Measurements from ENCODE around the gene ANKRD23.

DNA sequence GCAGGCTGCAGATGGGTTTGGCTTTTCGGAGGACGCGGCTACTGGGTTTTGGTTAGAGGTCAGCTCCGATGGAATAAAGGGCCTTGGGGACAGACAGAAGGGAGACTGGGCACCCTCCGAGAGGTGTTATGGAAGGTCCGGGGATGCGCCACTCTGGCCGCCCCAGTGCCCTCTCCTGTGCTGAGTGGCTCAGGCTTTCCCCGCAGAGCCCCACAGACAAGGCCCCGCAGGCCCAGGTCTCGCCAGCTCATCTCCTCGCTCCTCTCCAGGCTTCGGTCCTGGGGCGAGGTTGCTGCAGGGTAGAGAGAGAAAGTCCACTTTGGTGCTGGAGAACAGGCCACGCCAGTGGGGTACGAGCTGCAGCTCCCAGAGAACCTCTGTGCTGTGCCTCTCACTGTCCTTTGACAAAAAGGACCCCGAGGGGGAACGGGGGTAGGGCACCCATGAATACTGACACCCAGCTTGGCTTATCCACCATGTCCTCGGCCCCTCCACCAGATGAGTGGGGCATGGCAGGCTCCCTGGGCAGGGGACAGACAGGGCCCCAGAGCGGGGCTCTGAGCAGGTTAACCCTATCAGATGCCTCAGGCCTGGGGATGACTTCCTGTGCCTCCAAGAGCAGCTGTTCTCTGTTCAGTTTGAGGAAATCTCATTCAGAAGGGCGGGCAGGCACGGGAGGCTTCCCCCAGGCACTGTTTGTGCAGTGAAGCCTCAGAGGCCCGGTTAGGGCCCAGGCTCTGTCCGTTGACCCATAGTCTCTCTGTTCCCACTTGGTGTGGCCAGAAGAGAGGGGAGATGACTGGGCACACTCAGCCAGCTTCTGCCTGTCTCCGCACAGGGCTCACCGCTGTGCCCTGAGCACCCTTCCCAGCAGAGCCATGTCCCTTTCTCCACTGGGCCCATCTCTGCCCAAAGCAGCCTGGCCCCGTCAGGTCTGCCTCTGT lies 43.5 kb downstream of the ANKRD23 start:
- TF ChIP-seq, protein P1, sequence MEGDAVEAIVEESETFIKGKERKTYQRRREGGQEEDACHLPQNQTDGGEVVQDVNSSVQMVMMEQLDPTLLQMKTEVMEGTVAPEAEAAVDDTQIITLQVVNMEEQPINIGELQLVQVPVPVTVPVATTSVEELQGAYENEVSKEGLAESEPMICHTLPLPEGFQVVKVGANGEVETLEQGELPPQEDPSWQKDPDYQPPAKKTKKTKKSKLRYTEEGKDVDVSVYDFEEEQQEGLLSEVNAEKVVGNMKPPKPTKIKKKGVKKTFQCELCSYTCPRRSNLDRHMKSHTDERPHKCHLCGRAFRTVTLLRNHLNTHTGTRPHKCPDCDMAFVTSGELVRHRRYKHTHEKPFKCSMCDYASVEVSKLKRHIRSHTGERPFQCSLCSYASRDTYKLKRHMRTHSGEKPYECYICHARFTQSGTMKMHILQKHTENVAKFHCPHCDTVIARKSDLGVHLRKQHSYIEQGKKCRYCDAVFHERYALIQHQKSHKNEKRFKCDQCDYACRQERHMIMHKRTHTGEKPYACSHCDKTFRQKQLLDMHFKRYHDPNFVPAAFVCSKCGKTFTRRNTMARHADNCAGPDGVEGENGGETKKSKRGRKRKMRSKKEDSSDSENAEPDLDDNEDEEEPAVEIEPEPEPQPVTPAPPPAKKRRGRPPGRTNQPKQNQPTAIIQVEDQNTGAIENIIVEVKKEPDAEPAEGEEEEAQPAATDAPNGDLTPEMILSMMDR (IDR thresholded peaks at IDR 0.05), result no peak
- TF ChIP-seq EP300 (IDR thresholded peaks at IDR 0.05), result no peak
- no peak for TF ChIP-seq POLR2AphosphoS5 (IDR thresholded peaks at IDR 0.05)
- no peak for TF ChIP-seq POLR2A (IDR thresholded peaks at IDR 0.05)
